PC-3 (cell line): ENCODE data around the gene CD276. TPM values are rescaled to one million over a fixed set of nuclear protein-coding genes. Genes with fewer than 3 reads are reported as not detected.

Experiments
- ATAC-seq: fragments of 200-7000 bp; cut with Tn5 transposase; 2 replicates; pipeline ENCODE4 v1.9.1; 2020; ENCODE audit warnings: mild to moderate bottlenecking, moderate library complexity
- BruUV-seq: library from RNA; stranded (reverse); fragments of 400-500 nt; replicated peaks from 2 replicates; lab custom pipeline; 2021; lab: Mats Ljungman, UMichigan
- CTCF ChIA-PET: fragments of 300-600 bp; sonication (Branson Sonifier 250); formaldehyde crosslinking; loops from one replicate; lab custom pipeline; 2022; ENCODE audit warnings: antibody characterized with exemption; lab: Charles Lee
- POLR2A ChIA-PET: fragments of 300-600 bp; sonication (Branson Sonifier 250); formaldehyde crosslinking; loops from one replicate; lab custom pipeline; 2022; ENCODE audit warnings: antibody characterized with exemption; ENCODE audit not compliant: unreplicated experiment; lab: Charles Lee
- DNase-seq: peaks from one replicate; pipeline ENCODE4 v3.0.0-alpha.2; 2015
- H2AFZ ChIP-seq: fragments of 300-600 bp; sonication (generic); 2 replicates; pipeline ENCODE4 v1.6.0; 2016; ENCODE audit warnings: antibody characterized with exemption, low read length
- H3F3A ChIP-seq: fragments of 300-600 bp; sonication (generic); one replicate; pipeline ENCODE4 v1.6.0; 2017; ENCODE audit warnings: antibody characterized with exemption, low read length, control low read depth, mild to moderate bottlenecking; ENCODE audit not compliant: unreplicated experiment
- H3K27ac ChIP-seq: fragments of 300-600 bp; sonication (generic); 2 replicates; pipeline ENCODE4 v1.5.1; 2016; ENCODE audit warnings: mild to moderate bottlenecking, low read length
- H3K27me3 ChIP-seq: fragments of 300-600 bp; sonication (generic); 2 replicates; pipeline ENCODE4 v1.6.1; 2016; ENCODE audit warnings: low read length, mixed read lengths
- H3K36me3 ChIP-seq: fragments of 300-600 bp; sonication (generic); 2 replicates; pipeline ENCODE4 v1.6.1; 2016; ENCODE audit warnings: low read depth, mixed run types, low read length, mixed read lengths
- H3K4me1 ChIP-seq: fragments of 300-600 bp; sonication (generic); 2 replicates; pipeline ENCODE4 v1.5.1; 2016; ENCODE audit warnings: low read length; ENCODE audit not compliant: insufficient read depth
- H3K4me2 ChIP-seq: fragments of 300-600 bp; sonication (generic); 2 replicates; pipeline ENCODE4 v1.6.0; 2016; ENCODE audit warnings: low read length
- H3K4me3 ChIP-seq: fragments of 300-600 bp; sonication (generic); 2 replicates; pipeline ENCODE4 v1.5.1; 2016; ENCODE audit warnings: mild to moderate bottlenecking, low read length, mixed read lengths
- H3K79me2 ChIP-seq: fragments of 300-600 bp; sonication (generic); 2 replicates; pipeline ENCODE4 v1.6.1; 2017; ENCODE audit warnings: low read length, mixed read lengths
- H3K9ac ChIP-seq: fragments of 300-600 bp; sonication (generic); 2 replicates; pipeline ENCODE4 v1.6.0; 2016; ENCODE audit warnings: mild to moderate bottlenecking, low read length
- H3K9me2 ChIP-seq: fragments of 300-600 bp; sonication (generic); replicated peaks from 2 replicates; pipeline ENCODE4 v1.6.1; 2016; ENCODE audit warnings: mixed run types, low read length, mixed read lengths
- H3K9me3 ChIP-seq: fragments of 300-600 bp; sonication (generic); 2 replicates; pipeline ENCODE4 v1.6.1; 2016; ENCODE audit warnings: low read length, mixed read lengths
- H4K20me1 ChIP-seq: fragments of 300-600 bp; sonication (generic); 2 replicates; pipeline ENCODE4 v1.6.1; 2016; ENCODE audit warnings: low read length, mixed read lengths
- EZH2 ChIP-seq: fragments of 300-600 bp; sonication (generic); IDR thresholded peaks from one replicate; pipeline ENCODE4 v1.6.1; 2017; ENCODE audit warnings: antibody characterized with exemption, mild to moderate bottlenecking, low read length; ENCODE audit not compliant: unreplicated experiment
- EZH2phosphoT487 ChIP-seq: fragments of 300-600 bp; sonication (generic); IDR thresholded peaks from 2 replicates; pipeline ENCODE4 v1.6.1; 2018; ENCODE audit warnings: mild to moderate bottlenecking, antibody characterized with exemption, low read length, borderline replicate concordance
- intact Hi-C: fragments of 100-400 bp; cut with micrococcal nuclease; formaldehyde crosslinking; loops from 2 replicates; pipeline ENCODE4 v1.9.0; 2023
- total RNA-seq: library from RNA; depleted of rRNA; stranded (reverse); fragments of >200 nt; gene quantifications from 2 replicates; pipeline ENCODE4 v1.2.3, GENCODE V29; 2014; rRNA removed
- TF ChIP-seq, protein P1 (sequence below): fragments of 300-600 bp; sonication (generic); conservative IDR thresholded peaks from 2 replicates; pipeline ENCODE4 v1.5.1; 2017; ENCODE audit warnings: antibody characterized with exemption, low read depth, mild to moderate bottlenecking, low read length

Gene CD276
- total RNA-seq, 1 experiment from 2014 or later: 85.3 TPM

DNA sequence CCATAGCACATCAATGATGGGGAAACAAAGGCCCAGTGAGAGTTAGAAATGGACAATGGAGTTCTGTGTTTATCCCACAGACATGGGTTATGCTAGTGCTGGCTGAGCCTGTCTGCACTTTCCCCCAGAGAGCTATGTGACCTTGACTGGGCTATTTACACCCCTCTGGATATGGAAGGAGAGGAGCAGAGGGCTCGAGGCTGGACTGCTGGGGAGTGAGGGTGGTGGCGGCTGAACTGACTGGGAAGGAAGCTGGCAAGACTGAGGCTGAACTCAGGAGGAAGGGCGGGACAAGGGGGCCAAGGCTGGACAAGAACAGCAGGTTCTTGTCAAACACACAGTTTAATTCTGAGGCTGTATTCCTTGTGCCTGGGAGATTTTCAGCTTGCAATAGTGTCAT lies 79.7 kb downstream of the CD276 start:
- peaks cover 87% of the 10 kb centered on the region for H3K27me3 ChIP-seq
- no peaks in the 10 kb centered on the region for H3K9me2 ChIP-seq
- BruUV-seq: no TSS peak
- H3K9me3 ChIP-seq: no peaks in the 10 kb centered on the region
- H2AFZ ChIP-seq: no peak overlapping the region
- POLR2A ChIA-PET: no interaction called here
- no peak overlapping the region for H3K4me2 ChIP-seq
- no peak for TF ChIP-seq EZH2
- TF ChIP-seq EZH2phosphoT487: no peak
- TF ChIP-seq, protein P1, sequence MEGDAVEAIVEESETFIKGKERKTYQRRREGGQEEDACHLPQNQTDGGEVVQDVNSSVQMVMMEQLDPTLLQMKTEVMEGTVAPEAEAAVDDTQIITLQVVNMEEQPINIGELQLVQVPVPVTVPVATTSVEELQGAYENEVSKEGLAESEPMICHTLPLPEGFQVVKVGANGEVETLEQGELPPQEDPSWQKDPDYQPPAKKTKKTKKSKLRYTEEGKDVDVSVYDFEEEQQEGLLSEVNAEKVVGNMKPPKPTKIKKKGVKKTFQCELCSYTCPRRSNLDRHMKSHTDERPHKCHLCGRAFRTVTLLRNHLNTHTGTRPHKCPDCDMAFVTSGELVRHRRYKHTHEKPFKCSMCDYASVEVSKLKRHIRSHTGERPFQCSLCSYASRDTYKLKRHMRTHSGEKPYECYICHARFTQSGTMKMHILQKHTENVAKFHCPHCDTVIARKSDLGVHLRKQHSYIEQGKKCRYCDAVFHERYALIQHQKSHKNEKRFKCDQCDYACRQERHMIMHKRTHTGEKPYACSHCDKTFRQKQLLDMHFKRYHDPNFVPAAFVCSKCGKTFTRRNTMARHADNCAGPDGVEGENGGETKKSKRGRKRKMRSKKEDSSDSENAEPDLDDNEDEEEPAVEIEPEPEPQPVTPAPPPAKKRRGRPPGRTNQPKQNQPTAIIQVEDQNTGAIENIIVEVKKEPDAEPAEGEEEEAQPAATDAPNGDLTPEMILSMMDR: no peak
- no peak overlapping the region for H3K27ac ChIP-seq
- DNase-seq (no peak), ATAC-seq (no peak)
- H3K4me3 ChIP-seq: no peak overlapping the region
- no peaks in the 10 kb centered on the region for H3K79me2 ChIP-seq
- no peaks in the 10 kb centered on the region for H4K20me1 ChIP-seq
- intact Hi-C loops: no loop called here
- CTCF ChIA-PET: no interaction called here
- no peaks in the 10 kb centered on the region for H3K4me1 ChIP-seq
- H3F3A ChIP-seq: no peaks in the 10 kb centered on the region
- no peaks in the 10 kb centered on the region for H3K36me3 ChIP-seq
- no peak overlapping the region for H3K9ac ChIP-seq

Other genes starting within 250 kb of the CD276 start
- gene REC114, start 241.2 kb upstream of the CD276 start, total RNA-seq: not detected in 2 replicates
- gene NPTN, start 51.0 kb upstream of the CD276 start, total RNA-seq: 115 and 164 TPM in 2 replicates
- not detected in 2 replicates for gene INSYN1, start 69.0 kb downstream of the CD276 start, total RNA-seq
- gene TBC1D21, start 189.2 kb downstream of the CD276 start, total RNA-seq: not detected in 2 replicates
- gene LOXL1, start 242.1 kb downstream of the CD276 start, total RNA-seq: 224 and 249 TPM in 2 replicates